ENCODE results near the gene GPR21.

- TF ChIP-seq CTCF (IDR thresholded peaks at IDR 0.05) (no peak), POLR2A (IDR thresholded peaks at IDR 0.05) (no peak)
Observed at GRCh38 chr9:123020796-123021195, 12.7 kb upstream of the GPR21 start.
